Left lung (tissue), 10 donors: ENCODE measurements around the gene MOK. TPM values are rescaled to one million over a fixed set of nuclear protein-coding genes. Genes with fewer than 3 reads are reported as not detected.
A peak's percentile ranks its signal among the peaks of the same experiment; 100 is the strongest.
"Not testable (repeated sequence)": the region's sequence is repeated elsewhere in the genome, so short reads cannot be mapped to it uniquely, and the experiment has no call there.

Experiments
- ATAC-seq: fragments of 200-7000 bp; cut with Tn5 transposase; one replicate; pipeline ENCODE4 v1.9.1; 2020; ENCODE audit warnings: moderate library complexity
- DNase-seq, 4 donors: peaks; one replicate each; pipeline ENCODE4 v3.0.0-alpha.2; 2013 to 2020
- H3K27ac ChIP-seq, 2 donors: fragments of 200-600 bp; sonication (generic) in 1 of 2; one replicate each; pipeline versions ENCODE4 v1.5.0 to v1.8.0; 2020 to 2021
- H3K27me3 ChIP-seq, 2 donors: fragments of 200-600 bp; sonication (generic) in 1 of 2; one replicate each; pipeline versions ENCODE4 v1.5.0 to v1.8.0; 2020 to 2021
- H3K36me3 ChIP-seq, 2 donors: fragments of 200-600 bp; sonication (generic) in 1 of 2; one replicate each; pipeline versions ENCODE4 v1.5.0 to v1.8.0; 2020 to 2021
- H3K4me1 ChIP-seq, 2 donors: fragments of 200-600 bp; one replicate each; pipeline ENCODE4 v1.8.0; 2021
- H3K4me3 ChIP-seq, 2 donors: fragments of 200-600 bp; sonication (generic) in 1 of 2; one replicate each; pipeline versions ENCODE4 v1.5.0 to v1.8.0; 2020 to 2021; ENCODE audit warnings: mild to moderate bottlenecking in 1 of 2
- H3K9me3 ChIP-seq, 2 donors: fragments of 200-600 bp; sonication (generic) in 1 of 2; one replicate each; pipeline versions ENCODE4 v1.5.0 to v1.8.0; 2020 to 2021
- intact Hi-C, 2 donors: fragments of 100-400 bp; cut with DNase I; formaldehyde crosslinking; loops; one replicate each; pipeline versions ENCODE4 v1.11.2 to v1.14.2; 2022
- polyA plus RNA-seq, 6 donors: library from polyadenylated mRNA; unstranded; fragments of 120-200 nt; gene quantifications; one replicate each; pipeline ENCODE4 v1.2.1, GENCODE V29; 2013; ENCODE audit not compliant: insufficient read length in 6 of 6
- total RNA-seq, 2 donors: library from RNA; stranded (reverse); fragmentation: NEBNext Ultra II Directional; extraction: Animal tissue kit (Norgen Biotek cat#: 25700); gene quantifications; one replicate each; pipeline ENCODE4 v1.2.1, GENCODE V29; 2021
- TF ChIP-seq, protein P1 (sequence below), 2 donors: fragments of 200-600 bp; sonication (generic) in 1 of 2; IDR thresholded peaks; one replicate each; pipeline versions ENCODE4 v1.5.0 to v1.8.0; 2021; ENCODE audit warnings: antibody characterized with exemption in 2 of 2
- donor health status: DM: no; HTN: yes; CAD: no.
- donor health status: DM: no; HTN: no; CAD: no.

MOK gene
- total and polyA plus RNA-seq, 8 donors: 8.7 to 39.0 (median 27.3) TPM

DNA sequence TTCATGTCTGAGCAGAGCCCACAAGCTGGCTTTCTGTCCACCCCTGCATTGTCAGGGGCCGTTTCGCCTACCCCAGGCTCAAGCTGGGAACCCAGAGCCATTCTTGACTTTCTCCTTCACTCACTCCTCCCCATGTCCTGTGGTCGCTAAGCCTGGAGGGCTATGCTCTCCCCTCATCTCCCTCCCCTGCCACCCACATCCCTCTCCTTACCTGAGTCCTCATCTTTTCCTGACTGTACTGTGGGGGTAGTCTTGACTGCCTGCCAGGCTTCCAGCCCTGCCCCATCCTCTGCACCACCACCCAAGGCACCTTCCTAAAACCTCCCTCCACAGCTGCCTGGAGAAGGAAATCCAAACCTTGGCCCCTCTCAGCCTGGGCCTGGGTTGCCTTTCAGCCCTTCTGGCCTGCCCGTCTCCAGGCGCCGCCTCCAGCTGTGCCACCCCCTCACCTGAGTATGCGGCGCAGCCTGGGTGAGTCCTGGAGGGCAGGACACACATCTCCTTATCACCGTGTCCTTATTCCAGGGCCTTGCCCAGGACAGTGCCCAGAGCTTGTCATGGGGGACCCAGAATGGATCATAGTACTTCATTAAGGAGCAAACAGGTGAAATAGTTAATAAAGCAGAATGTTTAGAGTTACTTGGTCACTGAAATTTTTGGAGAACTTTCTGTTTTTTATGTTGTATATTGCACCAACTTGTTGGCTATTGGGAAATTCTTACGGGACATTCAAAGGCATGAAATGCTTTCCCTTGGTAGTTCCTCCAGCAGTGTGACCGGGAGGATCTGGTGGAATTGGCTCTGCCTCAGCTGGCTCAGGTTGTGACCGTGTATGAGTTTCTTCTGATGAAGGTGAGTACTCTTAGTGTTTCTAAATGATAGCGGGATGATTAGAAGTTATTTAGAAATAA, 29.1 kb upstream of the MOK start:
- peaks cover 0 to 52% of the 10 kb centered on the region in 2 donors for H3K36me3 ChIP-seq
- DNase-seq (no peak), ATAC-seq (no peak)
- intact Hi-C loops: no loop called here
- no peaks in the 10 kb centered on the region for H3K9me3 ChIP-seq
- H3K4me3 ChIP-seq: no peak overlapping the region
- H3K27ac ChIP-seq: peak overlapping the region in 1 of 2 donors; percentile 61
- H3K27me3 ChIP-seq: no peaks in the 10 kb centered on the region
- TF ChIP-seq, protein P1, sequence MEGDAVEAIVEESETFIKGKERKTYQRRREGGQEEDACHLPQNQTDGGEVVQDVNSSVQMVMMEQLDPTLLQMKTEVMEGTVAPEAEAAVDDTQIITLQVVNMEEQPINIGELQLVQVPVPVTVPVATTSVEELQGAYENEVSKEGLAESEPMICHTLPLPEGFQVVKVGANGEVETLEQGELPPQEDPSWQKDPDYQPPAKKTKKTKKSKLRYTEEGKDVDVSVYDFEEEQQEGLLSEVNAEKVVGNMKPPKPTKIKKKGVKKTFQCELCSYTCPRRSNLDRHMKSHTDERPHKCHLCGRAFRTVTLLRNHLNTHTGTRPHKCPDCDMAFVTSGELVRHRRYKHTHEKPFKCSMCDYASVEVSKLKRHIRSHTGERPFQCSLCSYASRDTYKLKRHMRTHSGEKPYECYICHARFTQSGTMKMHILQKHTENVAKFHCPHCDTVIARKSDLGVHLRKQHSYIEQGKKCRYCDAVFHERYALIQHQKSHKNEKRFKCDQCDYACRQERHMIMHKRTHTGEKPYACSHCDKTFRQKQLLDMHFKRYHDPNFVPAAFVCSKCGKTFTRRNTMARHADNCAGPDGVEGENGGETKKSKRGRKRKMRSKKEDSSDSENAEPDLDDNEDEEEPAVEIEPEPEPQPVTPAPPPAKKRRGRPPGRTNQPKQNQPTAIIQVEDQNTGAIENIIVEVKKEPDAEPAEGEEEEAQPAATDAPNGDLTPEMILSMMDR (IDR thresholded peaks at IDR 0.05): no peak
- peaks cover 0 to 12% of the 10 kb centered on the region in 2 donors for H3K4me1 ChIP-seq

GRCh38 chr14:102333390-102333789, 28.4 kb upstream of the MOK start:
- peaks cover 0 to 46% of the 10 kb centered on the region in 2 donors for H3K36me3 ChIP-seq
- no peak overlapping the region for H3K4me3 ChIP-seq
- DNase-seq (no peak), ATAC-seq (peak; percentile 35)
- intact Hi-C loops: no loop called here
- peaks cover 0 to 12% of the 10 kb centered on the region in 2 donors for H3K4me1 ChIP-seq
- H3K27me3 ChIP-seq: no peaks in the 10 kb centered on the region
- H3K27ac ChIP-seq: peak overlapping the region in 1 of 2 donors; percentile 61
- TF ChIP-seq, protein P1 (IDR thresholded peaks at IDR 0.05): no peak
- no peaks in the 10 kb centered on the region for H3K9me3 ChIP-seq

DNA sequence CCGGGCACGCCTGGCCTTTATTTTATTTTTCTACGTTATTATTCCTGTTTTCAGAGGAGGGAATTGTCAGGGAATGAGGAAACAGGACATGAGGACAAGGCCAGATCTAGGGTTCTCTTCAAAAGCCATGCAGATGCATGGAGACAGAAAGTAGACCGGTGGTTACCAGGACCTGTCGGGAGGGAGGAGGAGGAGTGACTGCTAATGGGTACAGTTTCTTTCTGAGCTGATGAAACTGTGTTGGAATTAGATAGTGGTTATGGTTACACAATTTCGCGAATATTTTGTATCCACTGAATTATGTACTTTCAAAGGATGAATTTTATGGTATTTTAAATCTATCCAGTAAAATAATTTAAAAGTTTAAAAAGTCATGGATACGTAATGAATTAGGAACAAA, 25.8 kb upstream of the MOK start:
- no peak overlapping the region for H3K4me3 ChIP-seq
- H3K4me1 ChIP-seq: peaks cover 0 to 12% of the 10 kb centered on the region in 2 donors
- no peaks in the 10 kb centered on the region for H3K9me3 ChIP-seq
- TF ChIP-seq, protein P1 (IDR thresholded peaks at IDR 0.05): no peak
- H3K36me3 ChIP-seq: peaks cover 0 to 33% of the 10 kb centered on the region in 2 donors
- H3K27me3 ChIP-seq: no peaks in the 10 kb centered on the region
- DNase-seq (no peak), ATAC-seq (no peak)
- intact Hi-C loops: no loop called here
- H3K27ac ChIP-seq: no peak overlapping the region

- Histone ChIP-seq H3K36me3 (peaks cover 0 to 32% of the 10 kb centered on the region in 2 donors), H3K4me1 (peaks cover 0 to 12% of the 10 kb centered on the region in 2 donors)
- H3K27me3 ChIP-seq, intact Hi-C loops, H3K9me3 ChIP-seq, H3K4me3 ChIP-seq, ATAC-seq, H3K27ac ChIP-seq, DNase-seq: not testable (repeated sequence)
Measured at GRCh38 chr14:102329381-102329780, 24.4 kb upstream of the MOK start.

- Histone ChIP-seq H3K27me3 (no peaks in the 10 kb centered on the region), H3K27ac (no peak overlapping the region), H3K4me3 (no peak overlapping the region), H3K36me3 (peaks cover 0 to 18% of the 10 kb centered on the region in 2 donors), H3K4me1 (peaks cover 0 to 8% of the 10 kb centered on the region in 2 donors), H3K9me3 (no peaks in the 10 kb centered on the region)
- intact Hi-C loops: no loop called here
- TF ChIP-seq, protein P1 (IDR thresholded peaks at IDR 0.05): no peak
- ATAC-seq (no peak), DNase-seq (no peak)
Measured at GRCh38 chr14:102326583-102326982, 21.6 kb upstream of the MOK start.
